ENCODE measurements around the gene ZFHX3.

DNA sequence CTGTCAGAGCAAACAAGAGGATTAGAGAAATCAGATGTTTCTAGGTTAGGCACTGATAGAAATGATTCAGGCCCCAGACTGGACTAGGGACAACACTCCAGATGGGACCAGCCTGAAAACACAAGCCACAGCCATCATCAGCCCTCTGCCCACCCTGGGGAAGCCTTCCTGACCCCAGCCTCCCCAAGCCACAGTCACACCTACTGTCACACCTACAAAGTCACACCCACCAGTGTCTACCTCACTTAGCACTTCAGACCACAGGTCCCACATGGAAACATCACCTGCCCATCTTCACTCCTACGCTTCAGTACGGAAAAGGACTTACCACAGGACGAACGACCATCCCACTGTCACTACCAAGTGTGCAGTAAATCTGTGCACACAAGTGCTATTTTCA is 197.9 kb downstream of the ZFHX3 start:
- TF ChIP-seq, protein P1, sequence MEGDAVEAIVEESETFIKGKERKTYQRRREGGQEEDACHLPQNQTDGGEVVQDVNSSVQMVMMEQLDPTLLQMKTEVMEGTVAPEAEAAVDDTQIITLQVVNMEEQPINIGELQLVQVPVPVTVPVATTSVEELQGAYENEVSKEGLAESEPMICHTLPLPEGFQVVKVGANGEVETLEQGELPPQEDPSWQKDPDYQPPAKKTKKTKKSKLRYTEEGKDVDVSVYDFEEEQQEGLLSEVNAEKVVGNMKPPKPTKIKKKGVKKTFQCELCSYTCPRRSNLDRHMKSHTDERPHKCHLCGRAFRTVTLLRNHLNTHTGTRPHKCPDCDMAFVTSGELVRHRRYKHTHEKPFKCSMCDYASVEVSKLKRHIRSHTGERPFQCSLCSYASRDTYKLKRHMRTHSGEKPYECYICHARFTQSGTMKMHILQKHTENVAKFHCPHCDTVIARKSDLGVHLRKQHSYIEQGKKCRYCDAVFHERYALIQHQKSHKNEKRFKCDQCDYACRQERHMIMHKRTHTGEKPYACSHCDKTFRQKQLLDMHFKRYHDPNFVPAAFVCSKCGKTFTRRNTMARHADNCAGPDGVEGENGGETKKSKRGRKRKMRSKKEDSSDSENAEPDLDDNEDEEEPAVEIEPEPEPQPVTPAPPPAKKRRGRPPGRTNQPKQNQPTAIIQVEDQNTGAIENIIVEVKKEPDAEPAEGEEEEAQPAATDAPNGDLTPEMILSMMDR (IDR thresholded peaks at IDR 0.05): no peak
- TF ChIP-seq POLR2A (IDR thresholded peaks at IDR 0.05): no peak
- no peak for TF ChIP-seq EP300 (IDR thresholded peaks at IDR 0.05)

All from ovary (tissue), 3 donors.